ENCODE measurements around the gene C19orf53.

GRCh38 chr19:13788991-13789390 is 14.7 kb downstream of the C19orf53 start:
- TF ChIP-seq CTCF (IDR thresholded peaks at IDR 0.05) (no peak), ZFX (IDR thresholded peaks at IDR 0.05; ENCODE audit: borderline replicate concordance) (no peak)
